H1 (cell line): ENCODE data around the gene SPPL2B. TPM values are rescaled to one million over a fixed set of nuclear protein-coding genes. Genes with fewer than 3 reads are reported as not detected.

Experiments used
- CTCF ChIA-PET: fragments of 300-600 bp; sonication (Branson Sonifier 250); formaldehyde crosslinking; loops from one replicate; lab custom pipeline; 2021; ENCODE audit not compliant: partially characterized antibody; lab: Charles Lee
- POLR2A ChIA-PET: fragments of 300-600 bp; sonication (Branson Sonifier 250); formaldehyde crosslinking; loops from one replicate; lab custom pipeline; 2021; ENCODE audit warnings: inconsistent platforms; ENCODE audit not compliant: partially characterized antibody; lab: Charles Lee
- DNase-seq, 2 experiments: peaks; one replicate each; pipeline versions ENCODE4 v3.0.0 to v3.0.0-alpha.2; 2010 to 2022; ENCODE audit warnings: low spot score in 2 of 2, low read depth in 1 of 2, mixed read lengths in 1 of 2
- FAIRE-seq: peaks from 2 replicates; lab custom pipeline; 2011; peaks lifted over from hg19 to GRCh38; lab: Jason Lieb, UNC
- H2AFZ ChIP-seq: 2 replicates; pipeline ENCODE4 v1.8.1; 2012; ENCODE audit warnings: low read length, inconsistent platforms
- H2AK5ac ChIP-seq: 2 replicates; pipeline ENCODE4 v1.6.1; 2013; ENCODE audit warnings: low read depth, low read length
- H2BK120ac ChIP-seq: replicated peaks from 2 replicates; pipeline ENCODE3; 2013; ENCODE audit warnings: low read depth, low read length, inconsistent platforms
- H2BK12ac ChIP-seq: 2 replicates; pipeline ENCODE4 v1.6.1; 2013; ENCODE audit warnings: low read depth, low read length
- H2BK15ac ChIP-seq: 2 replicates; pipeline ENCODE4 v1.6.1; 2013; ENCODE audit warnings: low read length
- H2BK20ac ChIP-seq: 2 replicates; pipeline ENCODE4 v1.6.1; 2013; ENCODE audit warnings: low read length
- H2BK5ac ChIP-seq: 2 replicates; pipeline ENCODE4 v1.6.1; 2013; ENCODE audit warnings: low read depth, low read length
- H3K14ac ChIP-seq: 2 replicates; pipeline ENCODE4 v1.6.1; 2013; ENCODE audit warnings: inconsistent platforms; ENCODE audit not compliant: insufficient read length
- H3K18ac ChIP-seq: 2 replicates; pipeline ENCODE4 v1.6.1; 2013; ENCODE audit warnings: low read length; ENCODE audit errors: extremely low read depth
- H3K23ac ChIP-seq: 2 replicates; pipeline ENCODE4 v1.6.1; 2013; ENCODE audit warnings: inconsistent platforms; ENCODE audit not compliant: insufficient read length
- H3K23me2 ChIP-seq: 2 replicates; pipeline ENCODE4 v1.6.1; 2013; ENCODE audit warnings: low read depth, low read length
- H3K27ac ChIP-seq: 2 replicates; pipeline ENCODE4 v1.6.1; 2011; ENCODE audit warnings: low read depth, low read length, inconsistent platforms
- H3K27me3 ChIP-seq, 4 experiments: replicated peaks in 1 of 4; 1 replicate in 1 of 4; 2 replicates in 3 of 4; pipeline versions ENCODE4 v1.6.1 to v1.8.1; 2011 to 2013; ENCODE audit warnings: low read length in 3 of 4, mild to moderate bottlenecking in 3 of 4, inconsistent platforms in 2 of 4, mixed read lengths in 2 of 4, moderate library complexity in 1 of 4; ENCODE audit not compliant: control insufficient read depth in 3 of 4, insufficient read depth in 3 of 4; ENCODE audit errors: extremely low read depth in 1 of 4
- H3K36me3 ChIP-seq, 4 experiments: 2 replicates each; pipeline versions ENCODE4 v1.6.1 to v1.8.1; 2011 to 2013; ENCODE audit warnings: mild to moderate bottlenecking in 4 of 4, low read length in 3 of 4, moderate library complexity in 2 of 4, control low read depth in 1 of 4, inconsistent platforms in 1 of 4; ENCODE audit not compliant: insufficient read depth in 4 of 4, control insufficient read depth in 2 of 4
- H3K4ac ChIP-seq: replicated peaks from 2 replicates; pipeline ENCODE3; 2013; ENCODE audit warnings: low read length, low read depth, mixed read lengths, inconsistent platforms; ENCODE audit not compliant: insufficient read length
- H3K4me1 ChIP-seq, 4 experiments: replicated peaks in 1 of 4; 1 replicate in 1 of 4; 2 replicates in 3 of 4; pipeline versions ENCODE4 v1.6.1 to v1.8.1; 2011 to 2013; ENCODE audit warnings: low read length in 3 of 4, inconsistent platforms in 2 of 4, mixed read lengths in 1 of 4; ENCODE audit not compliant: insufficient read depth in 4 of 4, control insufficient read depth in 3 of 4
- H3K4me2 ChIP-seq, 2 experiments: 2 replicates each; pipeline versions ENCODE4 v1.6.1 to v1.8.1; 2011 to 2013; ENCODE audit warnings: low read depth in 2 of 2, low read length in 2 of 2, control low read depth in 1 of 2, inconsistent platforms in 1 of 2, mild to moderate bottlenecking in 1 of 2; ENCODE audit not compliant: insufficient read depth in 1 of 2
- H3K4me3 ChIP-seq, 4 experiments: fragments of 200-600, 300-600 bp in 1 of 4; sonication (generic), shearing (Covaris generic), sonication (Bioruptor Twin) in 1 of 4; 2 replicates each; pipeline versions ENCODE4 v1.5.1 to v1.8.1; 2011 to 2016; ENCODE audit warnings: low read length in 4 of 4, low read depth in 3 of 4, control low read depth in 2 of 4, inconsistent platforms in 2 of 4, mild to moderate bottlenecking in 2 of 4, mixed read lengths in 1 of 4, moderate library complexity in 1 of 4; ENCODE audit not compliant: insufficient read depth in 2 of 4; ENCODE audit errors: extremely low read depth in 1 of 4
- H3K56ac ChIP-seq: replicated peaks from 2 replicates; pipeline ENCODE3; 2013; ENCODE audit warnings: low read depth, mild to moderate bottlenecking, mixed read lengths, low read length, inconsistent platforms; ENCODE audit not compliant: insufficient read length
- H3K79me1 ChIP-seq: 2 replicates; pipeline ENCODE4 v1.6.1; 2013; ENCODE audit warnings: low read depth, low read length, control low read depth
- H3K79me2 ChIP-seq, 2 experiments: 2 replicates each; pipeline versions ENCODE4 v1.6.1 to v1.8.1; 2012 to 2013; ENCODE audit warnings: low read length in 2 of 2, mild to moderate bottlenecking in 2 of 2, inconsistent platforms in 1 of 2; ENCODE audit not compliant: insufficient read depth in 2 of 2, control insufficient read depth in 1 of 2
- H3K9ac ChIP-seq, 4 experiments: replicated peaks in 1 of 4; 1 replicate in 1 of 4; 2 replicates in 3 of 4; pipeline versions ENCODE4 v1.6.1 to v1.8.1; 2011 to 2013; ENCODE audit warnings: low read depth in 3 of 4, low read length in 3 of 4, control low read depth in 2 of 4, mild to moderate bottlenecking in 2 of 4, moderate library complexity in 2 of 4, inconsistent platforms in 1 of 4; ENCODE audit errors: extremely low read depth in 1 of 4
- H3K9me3 ChIP-seq, 2 experiments: 2 replicates each; pipeline versions ENCODE4 v1.6.1 to v1.8.1; 2012 to 2013; ENCODE audit warnings: mild to moderate bottlenecking in 2 of 2, moderate library complexity in 2 of 2, control low read depth in 1 of 2, inconsistent platforms in 1 of 2, low read depth in 1 of 2, low read length in 1 of 2, mixed read lengths in 1 of 2; ENCODE audit not compliant: insufficient read depth in 2 of 2
- H4K20me1 ChIP-seq, 2 experiments: replicated peaks in 1 of 2; 2 replicates each; pipeline versions ENCODE3 to v1.8.1; 2011 to 2013; ENCODE audit warnings: inconsistent platforms in 2 of 2, low read length in 2 of 2, mild to moderate bottlenecking in 1 of 2; ENCODE audit not compliant: insufficient read depth in 2 of 2, control insufficient read depth in 1 of 2
- H4K5ac ChIP-seq: 2 replicates; pipeline ENCODE4 v1.6.1; 2013; ENCODE audit warnings: low read length, low read depth, mixed read lengths, inconsistent platforms; ENCODE audit not compliant: insufficient read length
- H4K8ac ChIP-seq: 2 replicates; pipeline ENCODE4 v1.8.0; 2013; ENCODE audit warnings: mild to moderate bottlenecking, moderate library complexity, low read length, inconsistent platforms; ENCODE audit not compliant: insufficient read depth; ENCODE audit errors: extremely low read depth
- H4K91ac ChIP-seq: replicated peaks from 2 replicates; pipeline ENCODE3; 2013; ENCODE audit warnings: low read length, mixed read lengths, inconsistent platforms; ENCODE audit not compliant: insufficient read length
- BACH1 ChIP-seq: IDR thresholded peaks from 2 replicates; pipeline ENCODE4 v1.6.1; 2012; ENCODE audit warnings: low read length, improper control_type of control experiment
- EGR1 ChIP-seq: IDR thresholded peaks from 2 replicates; pipeline ENCODE4 v1.6.1; 2011; ENCODE audit warnings: low read depth, low read length, borderline replicate concordance
- EZH2 ChIP-seq: fragments of 200-600 bp; sonication (generic); IDR thresholded peaks from 2 replicates; pipeline ENCODE4 v1.7.1; 2012; ENCODE audit warnings: low read depth, mild to moderate bottlenecking, moderate library complexity, low read length, inconsistent platforms; ENCODE audit not compliant: severe bottlenecking
- GABPA ChIP-seq: IDR thresholded peaks from 2 replicates; pipeline ENCODE4 v1.6.1; 2011; ENCODE audit warnings: mild to moderate bottlenecking, low read length, moderate library complexity, borderline replicate concordance; ENCODE audit not compliant: insufficient read depth
- HDAC6 ChIP-seq: IDR thresholded peaks from one replicate; pipeline ENCODE4 v1.7.1; 2012; ENCODE audit warnings: low read depth, mild to moderate bottlenecking, inconsistent platforms, low read length, moderate library complexity
- NANOG ChIP-seq: IDR thresholded peaks from 2 replicates; pipeline ENCODE4 v1.6.1; 2011; ENCODE audit warnings: low read length, low read depth, mild to moderate bottlenecking, inconsistent platforms; ENCODE audit not compliant: insufficient read depth, poor library complexity, severe bottlenecking
- POU5F1 ChIP-seq: IDR thresholded peaks from 2 replicates; pipeline ENCODE4 v1.6.1; 2011; ENCODE audit warnings: low read depth, mild to moderate bottlenecking, low read length, moderate library complexity
- RAD21 ChIP-seq, 2 experiments: IDR thresholded peaks in 1 of 2; conservative IDR thresholded peaks in 1 of 2; 2 replicates each; pipeline ENCODE4 v1.6.1; 2011; ENCODE audit warnings: low read depth in 2 of 2, low read length in 2 of 2, improper control_type of control experiment in 1 of 2, inconsistent platforms in 1 of 2, mild to moderate bottlenecking in 1 of 2, moderate library complexity in 1 of 2
- SP2 ChIP-seq: IDR thresholded peaks from 2 replicates; pipeline ENCODE4 v1.6.1; 2012; ENCODE audit warnings: mild to moderate bottlenecking, low read length, inconsistent platforms
- ZNF274 ChIP-seq: IDR thresholded peaks from 2 replicates; pipeline ENCODE4 v1.7.0; 2012; ENCODE audit warnings: low read length, borderline replicate concordance; ENCODE audit errors: extremely low read depth
- WGBS, 2 experiments: shearing (Covaris generic) in 1 of 2; methylation state at CpG; one replicate each; pipeline versions ENCODE4 v1.1.6 to v1.1.7; 2013 to 2015; ENCODE audit warnings: low lambda C conversion rate in 2 of 2, mixed read lengths in 2 of 2, inconsistent platforms in 1 of 2, low coverage in 1 of 2, missing lambda C conversion rate in 1 of 2; ENCODE audit not compliant: insufficient replicate concordance in 2 of 2, insufficient coverage in 1 of 2, insufficient read length in 1 of 2; ENCODE audit errors: extremely low coverage in 1 of 2, missing lambda C conversion rate in 1 of 2; 5-methylcytosine and 5-hydroxymethylcytosine counted together
- polyA plus RNA-seq, 7 experiments: library from polyadenylated mRNA; depleted of rRNA in 3 of 7; stranded (reverse) in 5 of 7; unstranded in 2 of 7; fragments of >200 nt in 5 of 7; fragments of 200-250 nt in 2 of 7; gene quantifications; 1 replicate in 5 of 7; 2 replicates in 1 of 7; 4 replicates in 1 of 7; pipeline versions ENCODE4 v1.2.1 to v1.2.3, GENCODE V29; 2011 to 2013; ENCODE audit warnings: missing spikeins in 2 of 7, mixed read lengths in 2 of 7
- total RNA-seq: library from RNA; stranded (reverse); fragmentation: NEBNext Ultra II Directional; extraction: Animal tissue kit (Norgen Biotek cat#: 25700); gene quantifications from 2 replicates; pipeline ENCODE4 v1.2.1, GENCODE V29; 2021

SPPL2B gene
- total and polyA plus RNA-seq, 2 of the 8 experiments (the other 6 are each of a cell fraction or from before 2014, with no cell fraction given): 34.8 to 55.7 TPM

GRCh38 chr19:2317756-2318155 is 10.7 kb upstream of the SPPL2B start:
- Histone ChIP-seq H3K23ac (no peak overlapping the region), H3K79me2 (no peaks in the 10 kb centered on the region), H2BK120ac (no peak overlapping the region), H3K9me3 (no peaks in the 10 kb centered on the region), H3K36me3 (no peaks in the 10 kb centered on the region; a peak in 1 of 8 replicates), H3K4me2 (no peak overlapping the region), H3K4me3 (no peak overlapping the region), H3K56ac (no peak overlapping the region), H4K91ac (no peak overlapping the region), H2BK15ac (no peak overlapping the region), H3K14ac (no peak overlapping the region), H2BK5ac (no peak overlapping the region), H2AK5ac (no peak overlapping the region), H3K27ac (no peak overlapping the region), H3K4me1 (peaks cover 0 to 4% (median under 1%) of the 10 kb centered on the region in 4 experiments; a peak in 4 of 7 replicates), H3K18ac (no peak overlapping the region), H3K4ac (no peak overlapping the region), H2BK20ac (no peak overlapping the region), H4K5ac (no peak overlapping the region), H3K27me3 (no peaks in the 10 kb centered on the region), H2BK12ac (no peak overlapping the region), H3K9ac (no peak overlapping the region), H3K23me2 (no peaks in the 10 kb centered on the region), H4K8ac (no peak overlapping the region), H4K20me1 (peaks cover 0 to 1% of the 10 kb centered on the region in 2 experiments), H3K79me1 (no peaks in the 10 kb centered on the region), H2AFZ (no peak overlapping the region)
- POLR2A ChIA-PET: interaction anchor here (0.6 to 4.1 kb wide), 7 partner anchors 9 to 1531 kb away, joined by 3 to 29 read pairs (median 4); partner anchors contain the start of genes LSM7 and PEAK3
- CTCF ChIA-PET: interaction anchor here (1.0 to 9.8 kb wide), 11 partner anchors 9 to 104 kb away, joined by 3 to 106 read pairs (median 7); partner anchors contain the start of genes LSM7, PEAK3, PLEKHJ1 and SPPL2B
- no peak for TF ChIP-seq ZNF274
- no peak for TF ChIP-seq HDAC6
- no peak for TF ChIP-seq EZH2
- TF ChIP-seq SP2: no peak
- TF ChIP-seq RAD21 (IDR thresholded peaks at IDR 0.05 in 1 of 2, conservative IDR thresholded peaks at IDR 0.05 in 1 of 2; ENCODE audit: low read depth in 2 of 2, low read length in 2 of 2): no peak
- TF ChIP-seq POU5F1: no peak
- TF ChIP-seq EGR1: no peak
- TF ChIP-seq BACH1: no peak
- no peak for TF ChIP-seq NANOG
- no peak for TF ChIP-seq GABPA
- DNase-seq (no peak), FAIRE-seq (no peak)
- WGBS, 2 experiments: 89% methylated on average over 25 of the region's 25 CpGs; no CpG with 5 or more reads in 1 of the 2 experiments
